Activated CD4-positive, alpha-beta T cell treated with anti-CD3 and anti-CD28 coated beads, Interleukin-2, amount 50 U/mL, for 24 hours (primary cell): ENCODE data around the gene SPRED2.
"Not testable (repeated sequence)": the region's sequence is repeated elsewhere in the genome, so short reads cannot be mapped to it uniquely, and the experiment has no call there.

Experiments
- DNase-seq, 2 donors: peaks; one replicate each; pipeline ENCODE4 v3.0.0-alpha.2; 2020; ENCODE audit warnings: low read depth in 1 of 2, low spot score in 1 of 2

Gene SPRED2

GRCh38 chr2:65349863-65350262 lies 82.5 kb downstream of the SPRED2 start:
- DNase-seq = no peak

GRCh38 chr2:65347913-65348312 lies 84.5 kb downstream of the SPRED2 start:
- no peak for DNase-seq

GRCh38 chr2:65345631-65346030 lies 86.8 kb downstream of the SPRED2 start:
- DNase-seq = no peak

GRCh38 chr2:65344689-65345088 lies 87.7 kb downstream of the SPRED2 start:
- DNase-seq = no peak

- no peak for DNase-seq
Measured at GRCh38 chr2:65344182-65344581, 88.2 kb downstream of the SPRED2 start.

- DNase-seq = no peak
Measured at GRCh38 chr2:65343386-65343785, 89.0 kb downstream of the SPRED2 start.

GRCh38 chr2:65340898-65341681 lies 91.3 kb downstream of the SPRED2 start:
- DNase-seq = no peak

GRCh38 chr2:65339648-65340047 lies 92.8 kb downstream of the SPRED2 start:
- DNase-seq = no peak

GRCh38 chr2:65338830-65339495 lies 93.4 kb downstream of the SPRED2 start:
- not testable (repeated sequence) for DNase-seq

- not testable (repeated sequence) for DNase-seq
Measured at GRCh38 chr2:65337915-65338314, 94.5 kb downstream of the SPRED2 start.

GRCh38 chr2:65334714-65335113 lies 97.7 kb downstream of the SPRED2 start:
- DNase-seq = no peak

- no peak for DNase-seq
Measured at GRCh38 chr2:65331336-65332025, 100.9 kb downstream of the SPRED2 start.

- DNase-seq = no peak
Measured at GRCh38 chr2:65329525-65329924, 102.9 kb downstream of the SPRED2 start.

- DNase-seq = no peak
Measured at GRCh38 chr2:65326276-65326675, 106.1 kb downstream of the SPRED2 start.

- DNase-seq = no peak
Measured at GRCh38 chr2:65325066-65325465, 107.3 kb downstream of the SPRED2 start.

- no peak for DNase-seq
Measured at GRCh38 chr2:65320946-65321345, 111.5 kb downstream of the SPRED2 start.

- DNase-seq = no peak
Measured at GRCh38 chr2:65320042-65320725, 112.2 kb downstream of the SPRED2 start.

GRCh38 chr2:65319674-65320041 lies 112.7 kb downstream of the SPRED2 start:
- no peak for DNase-seq

- DNase-seq = no peak
Measured at GRCh38 chr2:65319072-65319673, 113.2 kb downstream of the SPRED2 start.

GRCh38 chr2:65317841-65318240 lies 114.6 kb downstream of the SPRED2 start:
- DNase-seq = no peak

- not testable (repeated sequence) for DNase-seq
Measured at GRCh38 chr2:65317351-65317750, 115.0 kb downstream of the SPRED2 start.
